Measurements from ENCODE around the gene BDKRB2.
"Not testable (repeated sequence)": the region's sequence is repeated elsewhere in the genome, so short reads cannot be mapped to it uniquely, and the experiment has no call there.

The BDKRB2 gene

DNA sequence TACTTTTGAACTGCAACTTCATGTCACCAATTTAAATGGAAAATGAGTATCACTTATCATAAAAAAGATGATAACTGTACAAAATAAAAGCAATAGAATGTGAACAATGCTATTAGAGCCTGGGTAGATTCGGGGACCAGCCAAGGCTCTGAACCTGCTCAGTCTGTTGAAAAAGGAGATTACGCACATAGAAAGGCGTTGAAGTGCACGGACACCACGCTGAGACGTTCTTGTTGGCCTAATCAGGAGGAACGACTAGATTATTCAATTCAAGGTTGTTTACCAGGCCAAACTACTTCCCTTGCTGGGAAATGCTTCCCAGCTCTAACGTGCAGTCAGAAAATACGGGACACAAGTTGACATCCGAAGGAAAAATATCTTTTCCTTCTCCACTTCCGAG lies 27.9 kb downstream of the BDKRB2 start:
- TF ChIP-seq POLR2A (IDR thresholded peaks at IDR 0.05; ENCODE audit: low read length): no peak
- no peak for TF ChIP-seq GATA1 (IDR thresholded peaks at IDR 0.05; ENCODE audit: low read depth, low read length)
- DNase-seq: no peak

DNA sequence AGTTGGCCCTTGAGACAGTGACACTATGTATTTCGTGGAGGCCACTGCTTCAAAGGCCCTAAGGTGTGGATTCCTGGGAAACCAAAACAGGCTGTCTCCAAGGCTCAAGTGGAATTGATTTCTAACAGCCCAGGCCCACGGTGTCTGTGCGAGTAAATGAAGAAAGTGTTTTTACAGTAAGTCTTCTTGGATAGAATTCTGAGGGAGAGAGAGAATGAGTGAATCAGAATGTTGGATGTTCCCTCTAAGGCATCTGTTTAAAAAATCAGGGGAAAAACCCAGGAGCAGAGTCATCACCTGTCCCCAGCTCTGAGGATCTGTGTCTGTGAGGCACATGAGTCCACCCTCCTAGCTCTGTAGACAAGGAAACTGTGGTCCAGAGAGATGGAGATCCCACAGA lies 29.0 kb downstream of the BDKRB2 start:
- TF ChIP-seq POLR2A (IDR thresholded peaks at IDR 0.05; ENCODE audit: low read length) (no peak), GATA1 (IDR thresholded peaks at IDR 0.05; ENCODE audit: low read depth, low read length) (no peak)
- DNase-seq: no peak

DNA sequence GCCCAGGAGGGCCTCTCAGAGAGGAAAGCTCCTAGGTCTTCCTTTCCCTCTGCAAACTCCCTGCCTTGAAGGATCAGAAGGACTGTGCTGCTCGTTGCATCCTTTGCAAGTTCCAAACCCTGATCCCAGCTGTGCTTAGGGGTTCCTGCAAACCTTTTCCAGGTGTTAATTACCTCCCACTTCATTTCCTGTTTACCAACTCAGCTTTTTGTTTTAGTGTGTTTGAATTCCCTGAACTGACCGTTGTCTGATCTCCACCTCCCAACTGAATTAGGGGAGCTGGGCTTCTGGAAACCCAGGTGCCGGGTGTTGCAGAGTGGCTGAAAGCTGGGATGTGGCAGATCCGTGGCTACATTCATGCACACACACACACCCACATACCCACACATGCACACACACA lies 30.8 kb downstream of the BDKRB2 start:
- DNase-seq: no peak
- TF ChIP-seq POLR2A (IDR thresholded peaks at IDR 0.05; ENCODE audit: low read length): no peak
- TF ChIP-seq GATA1 (IDR thresholded peaks at IDR 0.05; ENCODE audit: low read depth, low read length): no peak

DNA sequence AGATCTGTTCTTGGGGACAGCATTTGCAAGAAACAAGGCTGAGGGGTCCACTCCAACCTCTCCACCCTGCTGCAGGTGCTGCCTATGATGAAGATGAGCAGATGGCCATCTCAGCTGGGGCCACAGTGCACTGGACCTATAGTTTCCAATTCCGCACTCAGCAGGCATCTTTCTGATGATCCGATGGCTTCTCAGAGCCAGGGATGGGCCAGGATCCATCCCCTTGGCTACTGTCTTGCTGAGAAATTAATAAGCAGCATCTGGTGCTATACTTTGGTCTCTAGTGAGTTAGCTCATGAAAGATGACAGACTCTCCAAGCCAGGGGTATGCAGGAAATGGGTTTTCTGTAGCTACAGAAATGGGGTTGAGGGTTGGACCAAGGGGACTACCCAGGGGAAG lies 33.0 kb downstream of the BDKRB2 start:
- TF ChIP-seq POLR2A (IDR thresholded peaks at IDR 0.05; ENCODE audit: low read length) (no peak), GATA1 (IDR thresholded peaks at IDR 0.05; ENCODE audit: low read depth, low read length) (no peak)
- DNase-seq: no peak

DNA sequence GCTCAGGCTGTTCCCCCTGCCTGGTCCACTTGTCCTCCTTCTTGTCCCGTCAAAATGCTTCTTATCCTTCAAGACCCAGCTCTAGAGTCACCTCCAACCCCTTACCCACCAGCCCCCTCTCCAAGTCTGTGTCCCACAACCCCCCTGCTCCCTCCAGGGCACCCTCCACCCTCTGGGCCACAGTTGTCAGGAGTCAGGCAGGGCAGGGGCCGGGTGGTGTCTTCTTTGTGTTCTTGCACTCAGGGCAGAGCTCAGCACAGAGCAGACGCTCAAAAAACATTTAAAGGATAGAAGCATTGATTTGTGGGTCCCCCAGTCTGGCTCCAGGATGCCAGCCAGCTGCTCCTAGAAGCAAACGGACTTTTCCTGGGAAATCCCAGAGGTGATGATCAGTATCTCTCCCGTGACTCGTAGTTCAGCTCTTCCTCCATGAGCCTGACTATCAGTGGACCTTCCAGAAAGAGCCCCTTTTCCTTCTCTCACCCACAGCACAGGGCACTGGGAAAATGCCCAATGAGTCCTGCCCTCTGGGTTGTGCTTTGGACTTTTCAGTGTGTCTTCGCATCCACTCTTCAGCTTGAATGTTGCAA lies 34.1 kb downstream of the BDKRB2 start:
- TF ChIP-seq POLR2A (IDR thresholded peaks at IDR 0.05; ENCODE audit: low read length) (no peak), GATA1 (IDR thresholded peaks at IDR 0.05; ENCODE audit: low read depth, low read length) (no peak)
- DNase-seq: no peak

DNA sequence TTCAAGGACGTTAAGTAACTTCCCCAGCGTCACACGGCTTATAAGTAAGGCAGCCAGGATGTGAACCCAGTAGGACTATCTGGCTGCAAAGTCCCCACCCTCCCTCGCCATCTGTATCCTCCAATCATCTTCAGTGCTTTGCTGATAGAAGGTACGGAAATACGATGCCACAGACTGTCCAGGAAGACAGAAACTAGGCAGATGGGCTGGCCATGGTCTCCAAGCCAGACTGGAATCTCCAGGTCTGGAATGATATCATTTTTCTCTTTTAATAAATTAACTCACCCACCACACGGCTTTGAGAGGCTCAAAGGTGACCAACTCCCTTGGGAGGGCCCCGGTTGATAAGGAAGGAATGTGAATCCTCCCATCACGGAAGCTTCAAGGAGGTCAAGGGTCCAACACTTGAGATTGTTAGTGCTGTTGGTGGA lies 35.1 kb downstream of the BDKRB2 start:
- no peak for DNase-seq
- TF ChIP-seq POLR2A (IDR thresholded peaks at IDR 0.05; ENCODE audit: low read length): no peak
- no peak for TF ChIP-seq GATA1 (IDR thresholded peaks at IDR 0.05; ENCODE audit: low read depth, low read length)

DNA sequence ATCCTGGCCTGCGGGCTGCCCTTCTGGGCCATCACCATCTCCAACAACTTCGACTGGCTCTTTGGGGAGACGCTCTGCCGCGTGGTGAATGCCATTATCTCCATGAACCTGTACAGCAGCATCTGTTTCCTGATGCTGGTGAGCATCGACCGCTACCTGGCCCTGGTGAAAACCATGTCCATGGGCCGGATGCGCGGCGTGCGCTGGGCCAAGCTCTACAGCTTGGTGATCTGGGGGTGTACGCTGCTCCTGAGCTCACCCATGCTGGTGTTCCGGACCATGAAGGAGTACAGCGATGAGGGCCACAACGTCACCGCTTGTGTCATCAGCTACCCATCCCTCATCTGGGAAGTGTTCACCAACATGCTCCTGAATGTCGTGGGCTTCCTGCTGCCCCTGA lies 36.0 kb downstream of the BDKRB2 start:
- no peak for DNase-seq
- no peak for TF ChIP-seq POLR2A (IDR thresholded peaks at IDR 0.05; ENCODE audit: low read length)
- no peak for TF ChIP-seq GATA1 (IDR thresholded peaks at IDR 0.05; ENCODE audit: low read depth, low read length)

DNA sequence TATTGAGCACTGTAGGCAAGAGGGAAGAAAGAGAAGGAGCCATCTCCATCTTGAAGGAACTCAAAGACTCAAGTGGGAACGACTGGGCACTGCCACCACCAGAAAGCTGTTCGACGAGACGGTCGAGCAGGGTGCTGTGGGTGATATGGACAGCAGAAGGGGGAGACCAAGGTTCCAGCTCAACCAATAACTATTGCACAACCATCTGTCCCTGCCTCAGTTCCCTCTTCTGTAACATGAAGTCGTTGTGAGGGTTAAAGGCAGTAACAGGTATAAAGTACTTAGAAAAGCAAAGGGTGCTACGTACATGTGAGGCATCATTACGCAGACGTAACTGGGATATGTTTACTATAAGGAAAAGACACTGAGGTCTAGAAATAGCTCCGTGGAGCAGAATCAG lies 37.5 kb downstream of the BDKRB2 start:
- no peak for DNase-seq
- no peak for TF ChIP-seq GATA1 (IDR thresholded peaks at IDR 0.05; ENCODE audit: low read depth, low read length)
- no peak for TF ChIP-seq POLR2A (IDR thresholded peaks at IDR 0.05; ENCODE audit: low read length)

DNA sequence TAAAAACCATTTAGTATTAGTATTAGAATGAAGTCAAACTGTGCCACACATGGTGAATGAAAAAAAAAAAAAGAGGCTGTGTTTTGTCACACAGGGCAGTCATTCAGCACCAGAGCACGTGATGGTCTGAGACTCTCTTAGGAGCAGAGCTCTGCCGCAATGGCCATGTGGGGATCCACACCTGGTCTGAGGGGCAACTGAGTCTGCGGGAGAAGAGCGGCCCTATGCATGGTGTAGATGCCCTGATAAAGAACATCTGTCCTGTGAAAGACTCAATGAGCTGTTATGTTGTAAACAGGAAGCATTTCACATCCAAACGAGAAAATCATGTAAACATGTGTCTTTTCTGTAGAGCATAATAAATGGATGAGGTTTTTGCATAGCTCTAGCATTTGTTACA lies 39.1 kb downstream of the BDKRB2 start:
- DNase-seq: no peak
- TF ChIP-seq POLR2A (IDR thresholded peaks at IDR 0.05; ENCODE audit: low read length): no peak
- no peak for TF ChIP-seq GATA1 (IDR thresholded peaks at IDR 0.05; ENCODE audit: low read depth, low read length)

DNA sequence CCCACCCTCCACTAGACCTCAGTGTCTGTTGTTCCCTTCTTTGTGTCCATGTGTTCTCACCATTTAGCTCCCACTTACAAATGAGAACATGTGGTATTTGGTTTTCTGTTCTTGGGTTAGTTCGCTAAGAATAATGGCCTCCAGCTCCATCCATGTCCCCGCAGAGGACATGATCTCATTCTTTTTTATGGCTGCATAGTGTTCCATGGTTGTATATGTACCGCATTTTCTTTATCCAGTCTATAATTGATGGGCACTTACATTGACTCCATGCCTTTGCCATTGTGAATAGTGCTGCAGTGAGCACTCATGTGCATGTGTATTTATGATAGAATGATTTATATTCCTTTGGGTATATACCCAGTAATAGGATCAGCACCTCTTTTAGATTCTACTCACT lies 40.4 kb downstream of the BDKRB2 start:
- DNase-seq: not testable (repeated sequence)

DNA sequence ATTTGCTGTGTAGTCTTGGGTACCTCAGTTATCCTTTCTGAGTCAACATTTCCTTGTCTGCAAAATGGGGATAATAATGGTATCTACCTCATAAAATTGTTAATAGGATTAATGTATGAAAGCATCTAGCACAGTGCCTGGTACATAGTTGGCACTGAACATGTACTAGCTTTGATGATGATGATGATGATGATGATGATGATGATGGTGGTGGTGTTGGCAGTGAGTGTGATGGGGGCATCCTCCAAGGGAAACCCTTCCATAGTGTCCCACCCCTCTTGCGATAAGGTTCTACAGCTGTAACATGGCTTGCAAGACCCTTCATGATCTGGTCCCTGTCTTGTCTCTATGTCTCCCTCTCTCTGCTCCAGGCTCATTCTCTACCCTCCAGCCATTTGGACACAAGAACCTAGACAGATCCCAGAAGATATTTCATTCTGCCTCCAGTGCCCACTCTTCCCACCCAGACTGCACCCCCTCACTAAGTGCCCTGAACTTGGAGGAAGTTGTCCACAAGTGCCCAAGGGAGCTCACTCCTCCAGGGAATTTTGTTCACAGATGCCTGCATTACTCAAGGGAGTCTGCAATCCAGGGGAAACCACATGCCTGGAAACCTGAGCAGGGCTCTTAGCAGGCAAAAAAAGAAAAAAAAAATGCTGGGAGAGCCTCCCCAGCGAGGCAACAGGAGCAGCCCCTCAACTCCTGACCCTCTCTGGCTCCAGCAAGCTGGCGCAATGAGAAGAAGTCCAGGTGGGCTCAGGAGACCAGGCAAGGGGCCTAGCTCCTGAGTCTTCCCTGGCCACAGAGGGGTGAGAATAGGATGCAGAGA lies 41.3 kb downstream of the BDKRB2 start:
- no peak for DNase-seq
- TF ChIP-seq GATA1 (IDR thresholded peaks at IDR 0.05; ENCODE audit: low read depth, low read length): no peak
- no peak for TF ChIP-seq POLR2A (IDR thresholded peaks at IDR 0.05; ENCODE audit: low read length)

DNA sequence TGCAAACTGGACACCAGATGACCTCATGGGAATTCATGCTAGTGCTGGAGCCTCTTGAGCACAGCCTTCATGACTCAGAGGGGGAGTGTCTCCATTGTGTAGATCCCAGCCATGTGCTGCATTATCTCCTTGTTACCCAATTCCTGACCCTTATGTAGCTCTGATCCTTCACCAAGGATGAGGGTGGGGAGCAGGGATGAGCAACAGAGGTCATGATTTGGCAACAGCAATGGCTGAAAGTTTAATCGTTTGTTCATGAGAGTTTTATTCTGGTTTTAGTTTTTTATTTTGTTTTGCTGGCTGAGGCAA lies 41.9 kb downstream of the BDKRB2 start:
- DNase-seq: no peak
- TF ChIP-seq GATA1 (IDR thresholded peaks at IDR 0.05; ENCODE audit: low read depth, low read length) (no peak), POLR2A (IDR thresholded peaks at IDR 0.05; ENCODE audit: low read length) (no peak)

DNA sequence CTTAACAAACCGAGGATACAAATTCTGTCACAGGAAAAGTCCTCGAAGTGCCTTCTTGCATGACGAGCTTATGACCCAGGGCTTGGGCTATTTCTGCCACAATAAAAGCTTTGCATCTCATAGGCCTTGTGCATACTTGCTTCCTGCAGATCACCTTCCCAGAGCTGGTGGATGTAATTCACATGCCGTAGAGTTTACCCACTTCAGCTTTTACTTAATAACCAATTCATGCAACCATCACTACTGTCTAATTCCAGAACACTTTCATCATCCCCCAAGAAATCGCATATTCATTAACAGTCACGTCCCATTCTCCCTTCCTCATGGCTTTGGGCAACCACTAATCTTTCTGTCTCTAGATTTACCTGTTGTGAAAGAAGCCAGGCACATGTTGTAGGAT lies 42.4 kb downstream of the BDKRB2 start:
- TF ChIP-seq GATA1 (IDR thresholded peaks at IDR 0.05; ENCODE audit: low read depth, low read length) (no peak), POLR2A (IDR thresholded peaks at IDR 0.05; ENCODE audit: low read length) (no peak)
- DNase-seq: no peak

DNA sequence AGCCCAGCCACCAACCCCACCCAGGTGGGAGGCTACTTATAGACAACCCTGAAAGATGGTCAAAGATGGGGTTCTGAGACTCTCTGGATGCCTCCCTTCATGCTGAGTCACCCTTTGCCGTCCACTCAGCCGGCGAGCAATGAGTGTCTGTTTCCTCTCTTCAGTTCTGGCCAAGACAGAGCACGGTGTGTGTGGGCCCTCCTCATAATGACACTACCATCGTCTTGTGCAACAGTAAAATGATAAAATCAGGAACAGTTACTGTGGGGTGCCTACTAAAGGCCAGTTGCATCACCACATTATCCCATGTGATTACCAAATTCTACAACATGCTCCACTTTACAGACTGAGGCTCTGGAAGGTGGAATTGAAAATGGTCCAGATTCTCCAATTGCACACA lies 44.4 kb downstream of the BDKRB2 start:
- TF ChIP-seq POLR2A (IDR thresholded peaks at IDR 0.05; ENCODE audit: low read length): no peak
- DNase-seq: peak in 1 of 2 experiments; percentile 6

DNA sequence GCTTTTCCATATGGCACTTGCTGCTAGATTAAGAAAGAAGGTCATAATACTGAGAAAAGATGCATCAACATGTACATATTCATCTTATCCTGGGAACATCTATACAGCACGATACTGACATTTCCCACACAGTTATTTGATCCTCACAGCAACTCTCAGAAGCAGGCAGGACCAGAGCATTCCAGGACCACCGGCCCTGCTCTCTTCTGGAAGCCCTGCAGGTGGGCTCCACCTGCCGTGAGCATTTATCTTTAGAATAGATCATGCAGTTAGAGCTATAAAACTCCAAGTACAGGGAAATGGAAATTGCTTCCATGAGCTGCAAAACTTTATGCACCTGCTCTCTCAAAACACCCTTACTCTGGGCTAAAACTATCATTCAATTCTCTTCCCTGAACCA lies 45.8 kb downstream of the BDKRB2 start:
- no peak for DNase-seq
- no peak for TF ChIP-seq GATA1 (IDR thresholded peaks at IDR 0.05; ENCODE audit: low read depth, low read length)
- TF ChIP-seq POLR2A (IDR thresholded peaks at IDR 0.05; ENCODE audit: low read length): no peak
